HG02642 (cell line): ENCODE data around the gene MIOX.

Experiments
- ATAC-seq: cut with Tn5 transposase; IDR thresholded peaks from one replicate; pipeline ENCODE4 v1.9.1; 2021; ENCODE audit warnings: mild to moderate bottlenecking; ENCODE audit not compliant: unreplicated experiment, poor library complexity

The MIOX gene

DNA sequence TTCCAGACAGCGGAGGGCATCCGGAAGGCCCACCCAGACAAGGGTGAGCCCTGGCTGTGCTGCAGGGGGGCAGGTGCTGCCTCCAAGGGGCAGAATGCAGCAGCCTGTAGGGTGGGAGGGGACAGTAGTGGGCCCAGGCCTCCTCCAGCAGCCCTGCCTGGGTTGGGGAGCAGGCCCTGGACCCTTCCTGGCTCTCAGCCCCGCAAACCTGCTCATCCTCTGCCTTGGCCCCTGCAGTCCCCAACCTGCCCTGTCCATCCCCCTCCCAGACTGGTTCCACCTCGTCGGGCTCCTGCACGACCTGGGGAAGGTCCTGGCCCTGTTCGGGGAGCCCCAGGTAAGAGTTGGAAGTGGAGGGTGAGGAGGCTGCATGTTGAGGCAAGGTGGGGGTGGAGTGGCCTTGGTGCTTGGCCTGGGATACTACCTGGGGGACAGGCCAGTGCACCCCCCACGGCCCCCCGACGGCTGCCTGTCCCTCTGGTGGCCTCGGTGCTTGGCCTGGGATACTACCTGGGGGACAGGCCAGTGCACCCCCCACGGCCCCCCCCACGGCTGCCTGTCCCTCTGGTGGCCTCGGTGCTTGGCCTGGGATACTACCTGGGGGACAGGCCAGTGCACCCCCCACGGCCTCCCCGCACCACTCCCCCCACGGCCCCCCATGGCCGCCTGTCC lies 1.5 kb downstream of the MIOX start:
- no peak for ATAC-seq

DNA sequence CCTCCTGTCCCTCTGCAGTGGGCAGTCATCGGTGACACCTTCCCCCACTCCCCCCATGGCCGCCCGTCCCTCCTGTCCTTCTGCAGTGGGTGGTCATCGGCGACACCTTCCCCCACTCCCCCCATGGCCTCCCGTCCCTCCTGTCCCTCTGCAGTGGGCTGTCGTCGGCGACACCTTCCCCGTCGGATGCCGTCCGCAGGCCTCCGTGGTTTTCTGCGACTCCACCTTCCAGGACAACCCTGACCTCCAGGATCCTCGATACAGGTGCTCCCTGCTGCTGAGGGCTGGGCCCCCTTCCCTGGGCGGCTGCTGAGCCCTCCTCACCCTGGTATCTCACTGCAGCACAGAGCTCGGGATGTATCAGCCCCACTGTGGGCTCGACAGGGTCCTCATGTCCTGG lies 2.2 kb downstream of the MIOX start:
- ATAC-seq = no peak

DNA sequence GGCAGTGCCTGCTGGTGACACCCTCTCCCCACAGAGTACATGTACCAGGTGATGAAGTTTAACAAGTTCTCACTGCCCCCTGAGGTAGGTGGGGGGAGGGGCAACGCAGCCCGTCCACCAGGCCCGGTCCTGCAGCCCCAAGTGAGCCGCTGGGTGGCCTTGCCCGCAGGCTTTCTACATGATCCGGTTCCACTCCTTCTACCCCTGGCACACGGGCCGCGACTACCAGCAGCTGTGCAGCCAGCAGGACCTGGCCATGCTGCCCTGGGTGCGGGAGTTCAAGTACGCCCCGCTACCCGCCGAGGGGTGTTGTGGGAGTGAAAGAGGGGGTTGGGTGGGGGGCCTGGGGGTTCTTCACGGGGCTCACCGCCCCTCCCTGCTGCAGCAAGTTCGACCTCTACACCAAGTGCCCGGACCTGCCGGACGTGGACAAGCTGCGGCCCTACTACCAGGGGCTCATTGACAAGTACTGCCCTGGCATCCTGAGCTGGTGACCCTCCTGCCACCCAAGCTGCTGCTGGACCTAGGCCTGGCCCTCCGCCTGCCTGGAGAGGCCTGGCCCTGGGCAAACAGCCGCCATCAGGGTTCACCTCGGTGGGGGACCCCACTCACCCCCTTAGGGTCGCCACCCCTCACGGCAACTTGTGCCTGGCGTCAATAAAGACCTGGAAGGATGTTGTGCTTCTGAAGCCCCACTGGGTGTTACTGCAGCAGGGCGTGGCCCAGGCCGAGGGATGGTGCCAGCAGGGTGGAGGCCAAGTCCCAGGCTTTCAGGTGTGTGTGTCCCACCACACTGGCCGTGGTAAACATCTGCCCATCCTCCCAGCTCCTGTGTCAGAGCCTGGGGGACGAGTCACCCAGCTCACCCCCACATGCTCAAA lies 2.9 kb downstream of the MIOX start:
- no peak for ATAC-seq

DNA sequence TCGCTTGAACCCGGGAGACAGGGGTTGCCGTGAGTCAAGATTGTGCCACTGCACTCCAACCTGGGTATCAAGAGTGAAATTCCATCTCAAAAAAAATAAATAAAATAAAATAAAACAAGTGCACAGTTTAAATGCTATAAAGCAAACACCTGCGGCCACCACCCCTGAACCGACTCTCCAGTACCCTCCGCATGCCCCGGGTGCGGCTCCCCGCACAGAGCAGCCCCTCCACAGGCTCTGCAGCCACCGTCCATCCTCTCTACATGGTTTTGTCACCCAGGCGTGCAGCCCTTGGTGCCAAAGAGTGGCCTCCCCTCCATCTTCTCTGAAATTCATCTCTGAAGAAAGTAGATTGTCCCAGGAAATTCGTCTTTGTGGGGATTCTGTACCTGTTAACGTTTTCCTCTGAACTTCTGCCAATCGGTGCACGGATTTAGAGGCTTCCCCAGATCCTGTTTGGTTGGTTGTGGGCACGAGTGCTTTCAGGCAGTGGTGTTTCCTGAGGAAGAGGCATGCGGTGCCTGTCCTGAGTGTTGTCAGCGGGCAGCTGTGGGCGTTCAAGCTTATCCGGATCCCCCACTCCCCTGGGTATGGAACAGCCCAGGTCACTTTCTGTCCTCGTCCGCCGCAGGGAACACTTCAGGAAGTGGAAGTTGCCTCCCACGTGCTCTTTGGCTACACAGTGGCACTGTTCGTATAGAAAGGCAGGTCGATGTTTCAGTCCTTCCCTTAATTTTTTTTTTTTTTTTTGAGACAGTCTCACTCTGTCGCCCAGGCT lies 4.1 kb downstream of the MIOX start:
- no peak for ATAC-seq

- ATAC-seq = no peak
These were observed 10.4 kb downstream of the MIOX start for GRCh38 chr22:50497093-50497492.

GRCh38 chr22:50498322-50498890 lies 11.7 kb downstream of the MIOX start:
- ATAC-seq = no peak

GRCh38 chr22:50500452-50500851 lies 13.8 kb downstream of the MIOX start:
- ATAC-seq = no peak

- no peak for ATAC-seq
These were observed 15.4 kb downstream of the MIOX start for GRCh38 chr22:50502096-50502495.

- ATAC-seq = no peak
These were observed 16.2 kb downstream of the MIOX start for GRCh38 chr22:50502628-50503474.

DNA sequence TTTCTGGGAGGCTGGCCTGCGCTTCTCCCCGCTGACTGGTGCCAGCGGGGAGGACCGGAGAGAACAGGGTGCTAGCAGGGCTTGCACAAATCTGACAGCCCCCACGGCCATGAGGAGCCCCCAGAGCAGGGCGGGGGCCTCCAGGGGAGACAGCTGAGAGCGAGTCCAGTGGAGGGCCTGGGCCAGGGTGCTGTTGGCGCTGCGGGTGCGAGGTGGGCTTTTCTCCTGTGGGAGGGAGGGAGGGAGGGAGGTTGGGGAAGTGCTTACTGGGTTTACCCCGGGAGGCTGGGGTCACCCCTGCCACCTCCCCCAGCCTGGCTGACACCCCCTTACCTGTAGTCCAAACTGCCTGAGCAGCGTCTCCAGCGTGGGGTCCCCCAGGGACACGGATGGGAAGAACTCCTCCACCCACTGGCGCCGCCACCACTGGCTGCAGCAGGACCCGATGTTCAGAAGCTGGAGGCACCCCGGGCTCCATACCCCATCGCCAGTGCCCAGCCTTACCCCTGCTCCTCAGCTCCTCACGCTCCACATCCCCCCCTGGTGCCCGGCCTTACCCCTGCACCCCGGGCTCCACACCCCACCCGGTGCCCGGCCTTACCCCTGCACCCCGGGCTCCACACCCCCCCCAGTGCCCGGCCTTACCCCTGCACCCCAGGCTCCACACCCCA lies 17.0 kb downstream of the MIOX start:
- ATAC-seq = no peak

- no peak for ATAC-seq
These were observed 17.9 kb downstream of the MIOX start for GRCh38 chr22:50504369-50505211.

GRCh38 chr22:50505276-50505775 lies 18.7 kb downstream of the MIOX start:
- ATAC-seq = no peak

- ATAC-seq = no peak
These were observed 19.3 kb downstream of the MIOX start for GRCh38 chr22:50505776-50506610.

- ATAC-seq = peak; percentile 7
These were observed 20.2 kb downstream of the MIOX start for GRCh38 chr22:50506611-50507420.

GRCh38 chr22:50507421-50507990 lies 20.8 kb downstream of the MIOX start, which contains the start of gene LMF2:
TSS of gene LMF2 (minus strand) at chr22:50507702. CDS start at chr22:50507675, 27 bp downstream.
- peak; percentile 66 for ATAC-seq
